CD4-positive, alpha-beta T cell treated with Interleukin-6 for 4 hours (primary cell): ENCODE data around the gene TSR1.

ENCODE experiments used
- DNase-seq: peaks from one replicate; pipeline ENCODE4 v3.0.0-alpha.2; 2020; ENCODE audit warnings: mixed read lengths

TSR1 gene

DNA sequence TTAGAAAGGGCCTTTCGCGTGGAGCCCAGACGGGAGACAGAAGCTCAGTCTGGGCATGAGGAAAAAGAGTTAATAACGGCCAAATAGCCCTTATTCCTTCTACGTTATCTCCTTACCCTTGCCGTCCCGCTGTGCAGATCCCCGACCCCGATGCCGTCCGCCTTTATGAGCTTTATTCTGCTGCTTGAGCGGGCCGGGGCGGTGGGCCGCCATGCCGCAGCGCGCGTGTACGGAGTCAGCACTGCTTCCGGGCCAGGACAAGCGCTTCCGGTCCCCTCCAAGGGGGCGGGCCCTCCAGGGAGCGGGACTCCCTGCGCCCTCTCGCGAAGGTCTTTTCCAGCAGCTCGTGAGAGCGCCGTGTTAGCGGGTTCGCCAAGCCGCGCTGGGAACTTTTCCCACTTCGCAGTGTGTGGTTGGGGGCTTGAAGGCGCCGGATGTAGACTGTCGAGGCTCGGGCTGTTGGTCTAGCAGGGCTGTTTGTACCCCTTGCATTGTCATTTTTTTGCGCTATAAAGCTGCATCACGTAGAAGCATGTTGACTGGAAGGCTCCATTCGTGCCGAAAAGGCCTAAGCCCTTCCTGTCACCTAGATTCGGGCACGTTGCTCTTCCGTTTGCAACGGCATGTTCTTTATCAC is at the start of gene TSR1:
Gene TSR1 (minus strand): TSS at position 243 of the 637 bp plus-strand sequence. CDS start 30 bp downstream, at position 213.
- DNase-seq, result peak; percentile 91

DNA sequence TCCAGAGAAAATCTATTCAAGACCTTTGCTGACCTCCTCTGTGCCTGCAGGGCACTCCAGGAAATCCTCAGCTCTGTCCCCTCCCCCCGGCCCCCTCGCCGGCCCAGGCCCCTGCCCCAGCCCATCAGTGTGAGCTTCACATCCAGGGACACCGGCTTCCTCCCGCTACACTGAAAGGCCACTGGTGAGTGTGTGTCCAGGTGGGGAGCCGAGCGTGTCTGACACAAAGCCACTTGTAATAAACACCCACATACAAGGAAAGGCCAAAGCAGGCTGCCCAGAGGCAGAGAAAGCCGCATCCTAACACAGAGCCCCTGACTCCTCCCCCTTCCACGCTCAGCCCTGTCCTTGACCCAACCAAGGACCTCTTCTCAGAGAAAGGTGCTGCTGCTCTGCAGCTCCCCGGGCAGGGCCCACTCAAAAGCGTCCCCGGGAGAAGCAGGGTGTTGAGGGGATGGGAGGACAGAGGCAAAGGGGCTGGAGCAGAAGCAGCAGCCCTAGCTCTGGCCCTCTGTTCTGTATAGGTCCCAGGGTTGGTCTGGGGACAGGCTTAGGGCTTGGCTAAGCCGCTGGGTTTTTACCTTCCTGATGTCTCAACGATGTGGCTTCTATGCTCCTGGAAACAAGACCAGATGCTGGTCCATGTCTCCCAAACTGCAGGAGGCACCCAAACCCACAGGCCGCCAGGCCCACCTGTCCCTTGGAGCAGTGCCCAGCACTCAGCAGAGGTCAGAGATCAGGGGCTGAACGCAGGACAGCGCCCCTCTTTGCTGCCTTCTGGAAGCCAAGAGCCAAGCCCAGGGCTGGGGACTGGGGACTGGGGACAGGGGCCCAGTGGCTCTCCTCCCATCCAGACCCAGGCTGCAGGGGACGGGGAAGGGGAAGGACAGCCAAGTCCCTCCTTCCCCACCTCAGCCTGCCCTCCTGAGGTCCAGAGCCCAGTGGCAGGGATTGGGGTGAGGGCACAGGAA is 49.3 kb upstream of the TSR1 start:
- no peak for DNase-seq

DNA sequence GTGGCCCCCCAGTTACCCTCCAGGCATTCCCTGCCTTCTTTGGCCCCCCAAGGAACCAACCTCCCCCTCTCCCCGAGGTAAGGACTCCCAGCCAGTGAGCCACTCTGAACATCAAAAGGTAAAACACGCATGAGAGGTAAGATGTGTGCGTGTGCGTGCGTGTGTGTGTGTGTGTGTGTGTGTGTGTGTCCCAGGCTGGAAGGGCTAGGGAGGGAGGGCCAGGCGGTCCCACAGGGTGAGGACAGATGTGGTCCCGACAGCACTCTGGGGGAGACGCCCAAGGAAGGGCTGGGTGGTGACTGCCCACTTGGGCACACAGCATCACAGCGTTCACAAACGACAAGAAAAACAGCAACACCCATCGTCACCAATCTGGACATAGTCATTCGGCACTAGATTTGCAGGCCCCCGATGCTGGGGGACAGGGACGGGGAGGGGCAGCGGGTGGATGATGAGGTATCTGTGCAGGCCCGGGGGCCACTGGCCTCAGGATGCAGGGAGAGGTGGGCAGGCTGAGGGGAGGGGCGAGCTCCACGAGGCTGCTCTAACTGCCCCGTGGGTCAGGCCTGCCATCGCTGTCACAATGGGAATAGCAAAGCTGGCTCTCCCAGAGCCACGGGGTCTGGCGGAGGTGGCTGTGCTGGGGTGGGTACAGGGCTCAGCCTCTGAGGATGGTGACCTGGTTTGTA is 48.3 kb upstream of the TSR1 start:
- no peak for DNase-seq

DNA sequence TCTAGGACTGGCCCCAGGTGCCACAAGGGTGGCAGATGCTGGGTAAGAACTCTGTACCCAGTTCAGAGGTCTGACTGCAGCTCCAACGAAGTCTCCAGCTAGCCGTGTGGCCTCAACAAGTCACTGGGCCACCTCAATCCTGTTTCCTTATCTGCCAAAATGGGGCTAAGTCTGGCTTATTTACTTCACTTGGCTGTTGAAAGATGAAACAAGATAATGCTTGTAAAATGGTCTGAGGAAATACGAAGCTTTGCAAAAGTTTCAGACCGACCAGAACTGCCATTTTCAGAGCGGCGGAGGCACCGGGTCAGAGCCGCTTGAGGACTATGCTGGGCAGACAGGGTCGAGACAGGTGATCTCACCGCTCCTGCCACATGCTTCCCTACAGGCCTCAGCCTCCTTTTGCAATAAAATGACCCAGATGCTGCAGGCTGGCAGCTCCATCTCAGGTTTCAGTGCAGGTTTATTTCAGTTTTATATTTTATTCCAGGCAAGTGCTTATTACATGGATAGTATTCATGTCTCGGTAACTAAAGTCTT is 47.4 kb upstream of the TSR1 start:
- no peak for DNase-seq

DNA sequence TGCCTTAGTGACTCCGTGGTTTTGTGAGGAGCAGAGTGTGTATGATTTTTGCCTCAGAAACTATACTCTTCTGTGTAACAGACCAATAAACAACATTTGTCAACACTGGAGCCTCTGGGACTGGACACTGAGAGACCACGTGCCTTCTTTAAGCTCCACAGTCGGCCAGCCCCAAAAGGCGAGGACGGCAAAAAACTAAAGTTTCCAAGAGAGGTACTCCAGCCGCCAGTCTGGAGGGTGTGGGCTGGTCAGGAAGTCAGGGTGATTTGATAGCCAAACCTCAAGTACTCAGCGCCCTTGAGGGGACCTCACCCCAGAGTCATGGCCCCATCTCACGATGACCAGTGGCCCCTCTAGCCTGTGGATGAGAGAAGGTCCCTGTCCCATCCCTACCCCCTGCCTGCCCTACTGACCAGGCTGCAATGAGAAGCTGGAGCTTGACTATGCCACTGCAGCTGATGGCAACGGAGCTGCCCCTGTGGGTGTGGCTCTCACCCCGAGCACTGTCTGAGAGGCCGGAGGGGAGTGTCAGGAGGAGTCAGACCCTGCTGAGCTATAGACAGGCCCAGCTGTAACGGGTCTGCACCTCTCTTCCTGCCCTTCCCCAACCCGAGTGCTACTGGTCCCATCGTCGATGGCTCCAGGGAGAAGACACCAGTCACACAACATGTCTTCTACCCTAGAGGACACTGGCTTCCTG is 44.8 kb upstream of the TSR1 start:
- no peak for DNase-seq

DNA sequence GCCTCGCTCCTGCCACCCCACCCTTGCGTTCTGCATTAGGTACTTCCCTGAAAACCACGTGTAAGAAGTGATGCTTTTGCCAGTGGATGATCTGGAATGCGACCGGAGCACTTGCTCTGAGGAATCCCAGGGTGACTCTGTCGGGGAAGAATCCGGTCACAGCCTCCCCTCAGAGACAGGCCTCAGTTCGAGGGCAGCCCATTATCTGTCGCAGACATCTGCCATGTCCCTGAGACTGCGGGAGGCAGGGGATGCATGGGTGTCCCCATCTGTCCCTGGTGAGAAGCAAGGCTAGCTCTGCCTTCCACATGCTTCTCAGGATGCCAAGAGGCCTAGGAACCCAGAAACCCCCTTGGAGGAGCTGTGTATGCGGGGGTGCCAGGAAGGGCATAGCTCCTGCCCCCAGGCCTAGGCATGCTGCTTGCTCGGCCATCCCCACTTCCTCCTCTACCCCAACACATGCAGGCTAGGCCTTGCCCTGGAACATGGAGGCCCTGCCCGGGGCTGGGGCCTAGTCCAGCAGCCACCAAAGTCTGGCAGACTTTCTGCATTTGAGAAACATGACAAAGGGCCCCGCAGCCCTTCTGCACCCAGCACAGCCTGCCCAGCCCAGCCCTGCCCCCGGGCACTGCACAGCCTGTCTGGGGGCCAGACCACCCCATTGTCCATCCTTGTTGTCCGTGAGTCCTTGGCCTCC is 44.1 kb upstream of the TSR1 start:
- no peak for DNase-seq

DNA sequence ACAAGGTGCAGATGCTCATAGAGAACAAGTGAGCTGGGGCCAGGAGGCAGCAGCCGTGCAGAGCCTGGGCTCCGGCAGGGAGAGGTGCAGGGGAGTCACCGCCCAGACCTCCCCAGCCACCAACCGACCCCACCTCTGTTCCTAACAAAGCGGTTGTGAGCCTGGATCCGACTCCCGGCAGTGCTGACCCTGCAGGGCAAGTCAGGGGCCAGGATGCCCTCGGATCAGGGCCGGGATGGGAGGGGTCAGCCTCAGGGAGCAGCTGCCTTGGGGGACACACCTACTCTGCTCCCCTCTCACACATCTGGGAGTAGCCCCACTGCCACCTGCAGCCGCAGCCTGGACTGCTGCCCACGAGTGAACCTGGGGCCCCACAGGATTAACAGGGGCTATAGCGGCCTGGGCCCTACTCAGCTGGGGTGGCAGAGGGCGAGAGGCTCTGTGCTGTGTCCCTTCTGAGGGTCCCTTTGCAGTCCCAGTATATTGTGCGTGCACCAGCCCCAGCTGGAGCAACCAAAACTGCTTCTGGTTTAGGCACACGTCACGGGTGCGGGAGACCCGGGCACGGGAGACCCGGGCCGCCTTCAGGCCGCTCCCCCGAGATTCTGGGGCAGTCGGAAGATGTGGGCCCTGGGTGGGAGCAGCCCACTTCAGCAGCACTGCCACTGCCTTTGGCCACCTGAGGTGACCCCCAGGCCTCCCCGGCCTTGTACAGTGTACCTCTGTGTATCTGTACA is 43.4 kb upstream of the TSR1 start:
- no peak for DNase-seq

DNA sequence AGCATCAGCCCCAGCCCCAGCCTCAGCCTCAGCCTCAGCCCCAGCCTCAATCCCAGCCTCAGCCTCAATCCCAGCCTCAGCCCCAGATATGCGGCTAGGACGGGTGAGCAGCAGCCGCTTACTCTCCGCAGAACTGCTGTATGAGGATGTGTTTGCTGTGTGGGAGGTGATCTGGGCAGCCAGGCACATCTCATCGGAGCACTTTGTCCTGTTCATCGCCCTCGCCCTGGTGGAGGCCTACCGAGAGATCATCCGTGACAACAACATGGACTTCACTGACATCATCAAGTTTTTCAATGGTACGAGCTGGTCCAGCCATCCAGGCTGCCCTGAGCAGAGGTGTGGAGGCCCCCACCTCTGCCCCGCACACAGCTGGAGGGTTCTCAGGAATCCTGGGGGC is 42.6 kb upstream of the TSR1 start:
- DNase-seq, result no peak

DNA sequence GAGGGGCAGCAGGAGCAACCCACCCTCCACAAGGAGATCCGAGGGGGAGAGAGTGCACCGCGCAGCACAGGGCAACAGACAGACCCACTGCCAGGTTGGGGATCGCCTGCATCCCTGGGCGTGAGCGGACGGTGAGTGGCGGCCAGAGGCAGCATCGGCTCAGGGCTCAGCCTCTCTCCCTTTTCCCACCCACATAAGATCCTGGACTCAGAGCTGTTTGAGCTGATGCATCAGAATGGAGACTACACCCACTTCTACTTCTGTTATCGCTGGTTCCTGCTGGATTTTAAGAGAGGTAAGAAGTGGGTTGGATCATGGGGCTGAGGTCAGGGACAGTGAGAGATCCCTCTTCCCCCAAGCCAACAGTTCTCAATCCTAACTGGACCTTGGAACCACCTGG is 41.4 kb upstream of the TSR1 start:
- DNase-seq, result no peak

DNA sequence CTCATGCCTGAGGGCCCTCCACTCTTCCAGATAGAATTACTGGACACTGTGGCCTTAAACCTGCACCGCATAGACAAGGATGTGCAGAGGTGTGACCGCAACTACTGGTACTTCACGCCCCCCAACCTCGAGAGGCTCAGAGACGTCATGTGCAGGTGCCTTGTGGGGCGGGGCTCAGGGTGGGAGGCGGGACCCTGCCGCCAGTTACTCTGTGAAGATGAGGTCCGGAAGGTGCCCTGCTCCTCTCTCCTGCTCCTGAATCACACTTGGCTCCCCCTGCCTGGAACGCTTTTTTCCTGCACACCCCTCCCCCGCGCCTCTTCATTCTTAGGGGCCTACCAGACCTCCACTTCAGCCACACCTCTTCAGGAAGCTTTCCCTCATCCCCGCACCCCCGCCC is 39.9 kb upstream of the TSR1 start:
- no peak for DNase-seq

DNA sequence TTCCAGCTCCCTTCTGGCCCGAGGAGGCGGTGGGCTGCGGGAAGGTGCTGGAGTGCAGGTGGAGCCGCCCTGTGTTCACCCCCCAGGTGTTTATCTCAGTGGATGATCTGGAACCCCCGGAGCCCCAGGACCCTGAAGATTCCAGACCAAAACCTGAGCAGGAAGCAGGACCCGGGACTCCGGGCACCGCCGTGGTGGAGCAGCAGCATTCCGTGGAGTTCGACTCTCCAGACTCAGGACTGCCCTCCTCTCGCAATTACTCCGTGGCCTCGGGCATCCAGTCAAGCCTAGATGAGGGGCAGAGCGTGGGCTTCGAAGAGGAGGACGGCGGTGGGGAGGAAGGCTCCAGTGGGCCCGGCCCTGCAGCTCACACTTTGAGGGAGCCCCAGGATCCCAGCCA is 39.1 kb upstream of the TSR1 start:
- no peak for DNase-seq

DNA sequence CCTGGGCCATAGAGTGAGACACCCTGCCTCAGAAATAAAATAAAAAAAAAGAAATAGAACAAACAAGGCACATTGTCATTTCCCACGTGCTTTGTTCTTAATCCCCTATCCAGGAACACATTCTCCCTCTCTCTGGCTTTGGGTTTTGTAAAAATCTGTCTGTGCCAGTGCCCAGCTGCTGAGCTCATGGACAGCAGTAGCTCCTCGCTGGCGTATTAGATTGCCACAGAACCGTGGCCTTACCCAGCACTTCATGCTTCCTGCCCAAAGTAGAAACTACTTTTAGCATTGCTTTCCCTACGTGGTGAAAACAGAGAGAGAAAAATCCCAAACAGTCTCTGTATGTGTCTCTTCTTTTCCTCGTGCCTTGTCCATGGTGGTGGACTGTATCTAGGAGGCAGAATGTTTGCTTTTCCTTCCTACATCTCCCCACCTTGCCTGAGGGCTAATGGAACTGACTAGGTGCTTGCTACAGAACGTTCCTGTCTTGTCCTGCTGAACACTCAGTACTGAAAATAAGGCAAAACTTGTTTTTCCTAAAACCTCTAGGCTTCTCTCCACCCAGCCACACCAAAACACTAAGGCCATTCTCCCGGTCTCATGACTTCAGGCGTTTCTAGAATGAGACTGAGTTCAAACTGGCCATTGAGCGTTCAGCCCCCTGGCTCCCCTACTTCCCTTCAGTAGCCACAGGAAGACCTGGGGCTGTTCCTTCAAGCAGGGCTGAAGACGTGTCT is 38.5 kb upstream of the TSR1 start:
- no peak for DNase-seq

DNA sequence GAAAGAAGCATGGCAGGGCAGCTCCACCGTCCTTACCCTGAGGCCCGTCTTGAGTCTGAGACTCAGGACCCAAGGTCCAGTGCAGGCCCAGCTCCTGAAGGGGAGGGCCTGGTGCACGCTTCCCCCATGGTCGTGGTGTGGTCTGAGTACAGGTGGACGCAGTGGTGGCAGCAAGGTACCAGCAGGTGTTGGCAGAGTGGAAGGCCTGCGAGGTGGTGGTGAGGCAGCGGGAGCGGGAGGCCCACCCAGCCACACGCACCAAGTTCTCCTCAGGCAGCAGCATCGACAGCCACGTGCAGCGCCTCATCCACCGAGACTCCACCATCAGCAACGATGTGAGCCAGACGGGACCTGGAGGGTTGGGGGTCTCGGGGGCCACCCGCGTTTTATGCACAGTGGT is 36.9 kb upstream of the TSR1 start:
- no peak for DNase-seq

DNA sequence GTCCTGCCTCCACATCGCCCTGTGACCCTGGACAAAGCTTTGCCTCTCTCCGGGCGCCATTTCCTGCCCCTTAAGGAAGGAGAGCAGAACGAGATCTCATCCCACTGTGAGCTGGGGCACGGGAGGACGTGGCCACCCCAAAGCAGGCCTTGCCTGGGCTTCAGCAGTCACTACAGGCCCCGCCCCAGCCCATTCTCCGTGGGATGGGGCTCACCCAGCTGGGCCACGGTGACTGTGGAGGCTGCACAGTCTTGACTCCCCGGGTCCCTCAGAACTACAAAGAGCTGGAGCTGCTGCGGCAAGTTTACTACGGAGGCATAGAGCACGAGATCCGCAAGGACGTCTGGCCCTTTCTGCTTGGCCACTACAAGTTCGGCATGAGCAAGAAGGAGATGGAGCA is 36.4 kb upstream of the TSR1 start:
- no peak for DNase-seq

DNA sequence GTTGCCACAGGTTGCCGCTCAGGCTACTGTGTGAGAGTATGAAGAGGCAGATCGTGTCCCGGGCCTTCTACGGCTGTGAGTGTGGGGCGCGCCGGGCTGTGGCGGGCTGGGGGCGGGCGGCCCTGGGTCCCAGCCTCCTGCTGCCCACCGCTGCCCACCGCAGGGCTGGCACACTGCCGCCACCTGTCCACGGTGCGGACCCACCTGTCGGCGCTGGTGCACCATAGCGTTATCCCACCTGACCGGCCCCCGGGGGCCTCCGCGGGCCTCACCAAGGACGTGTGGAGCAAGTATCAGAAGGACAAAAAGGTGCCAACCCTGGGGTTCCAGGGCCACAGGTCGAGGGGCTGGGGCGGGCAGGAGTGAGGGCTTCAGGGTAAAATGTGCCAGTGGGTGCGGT is 35.9 kb upstream of the TSR1 start:
- DNase-seq, result no peak

DNA sequence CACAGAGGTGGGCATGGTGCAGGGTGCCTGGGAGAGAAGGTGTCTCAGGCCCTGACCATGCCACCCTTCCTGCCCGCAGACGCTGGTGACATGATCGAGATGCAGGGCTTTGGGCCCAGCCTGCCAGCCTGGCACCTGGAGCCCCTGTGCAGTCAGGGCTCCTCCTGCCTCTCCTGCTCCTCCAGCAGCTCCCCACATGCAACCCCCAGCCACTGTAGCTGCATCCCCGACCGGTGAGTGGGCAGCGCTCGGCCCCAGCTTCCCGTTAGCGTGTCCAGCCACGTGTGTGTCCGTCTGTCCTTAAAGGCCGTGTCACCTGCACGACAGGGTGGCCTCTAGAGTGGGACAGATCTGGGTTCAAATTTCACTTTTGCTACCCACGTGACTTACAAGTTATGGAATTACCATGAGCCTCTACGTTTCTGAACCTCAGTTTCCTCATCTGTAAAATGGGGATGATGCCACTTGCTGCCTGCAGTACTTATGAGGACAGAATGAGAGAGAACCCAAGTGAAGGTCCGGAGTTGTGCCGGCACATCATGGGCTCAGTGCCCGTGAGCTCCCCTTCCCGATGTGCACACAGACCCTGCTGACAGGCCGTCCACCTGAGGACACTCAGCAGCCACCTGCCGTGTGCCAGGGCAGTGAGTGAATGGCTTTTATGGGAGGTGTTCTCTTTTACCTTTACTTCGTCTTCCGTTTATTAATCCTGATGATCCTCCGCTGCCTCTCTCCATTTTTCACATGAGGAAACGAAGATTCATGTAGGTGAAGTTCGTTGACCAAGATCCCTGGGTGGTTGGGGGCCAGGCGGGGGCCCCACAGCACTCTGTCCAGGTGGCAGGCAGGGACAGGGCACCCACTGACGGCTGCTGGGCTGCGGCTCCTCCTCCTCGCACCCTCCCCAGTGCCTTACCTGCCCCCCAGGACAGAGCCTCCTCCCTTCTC is 35.2 kb upstream of the TSR1 start:
- DNase-seq, result no peak

DNA sequence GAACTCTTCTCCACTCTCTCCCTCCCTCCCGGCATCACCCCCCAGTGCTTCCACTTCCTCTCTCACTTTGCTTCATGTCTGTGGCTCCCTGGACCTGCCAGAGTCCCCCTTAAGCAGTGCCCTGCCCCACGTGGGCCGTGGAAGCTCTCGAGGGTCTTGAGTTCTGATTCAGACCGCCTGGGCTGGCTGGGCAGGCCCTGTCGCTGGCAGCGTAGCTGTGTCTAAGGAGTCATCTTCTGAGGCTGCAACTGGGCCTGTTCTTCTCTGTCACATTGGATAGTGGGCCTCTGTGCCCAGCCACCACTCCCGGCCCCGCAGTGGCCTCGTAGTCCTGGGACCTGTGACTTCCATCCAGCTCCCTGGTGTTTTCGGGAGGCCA is 33.9 kb upstream of the TSR1 start:
- DNase-seq, result no peak

DNA sequence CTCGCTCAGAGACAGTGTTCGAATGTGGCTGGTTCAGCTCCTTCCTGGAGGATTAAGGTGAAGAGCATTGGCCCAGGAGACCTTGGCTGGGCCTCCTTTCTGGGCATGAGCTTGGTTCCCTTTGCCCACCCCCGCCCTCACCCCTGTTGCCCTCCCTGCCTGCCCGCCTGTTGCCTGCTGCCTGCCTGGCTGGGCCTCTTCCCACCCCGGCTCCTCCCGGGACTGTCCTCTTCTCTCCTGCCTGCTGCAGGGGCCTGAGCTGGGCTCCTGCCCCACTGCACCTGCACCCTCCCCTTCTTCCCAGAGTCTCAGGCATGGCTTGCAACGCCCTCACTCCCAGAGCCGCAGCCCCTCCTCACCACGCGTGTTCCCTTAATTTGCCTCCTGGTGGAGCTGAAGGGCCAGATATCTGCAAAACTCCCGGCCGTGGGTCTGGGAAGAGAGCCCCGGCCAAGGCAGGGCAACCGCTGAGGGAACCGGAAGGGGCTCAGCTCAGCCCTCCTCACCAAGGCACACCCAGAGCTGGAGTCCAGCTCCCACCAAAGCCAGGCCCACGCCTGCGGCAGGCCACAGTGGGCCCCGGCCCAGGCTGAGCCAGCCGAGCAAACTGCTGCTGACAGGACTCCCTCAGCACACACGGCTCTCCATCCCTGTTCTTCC is 33.4 kb upstream of the TSR1 start:
- no peak for DNase-seq

DNA sequence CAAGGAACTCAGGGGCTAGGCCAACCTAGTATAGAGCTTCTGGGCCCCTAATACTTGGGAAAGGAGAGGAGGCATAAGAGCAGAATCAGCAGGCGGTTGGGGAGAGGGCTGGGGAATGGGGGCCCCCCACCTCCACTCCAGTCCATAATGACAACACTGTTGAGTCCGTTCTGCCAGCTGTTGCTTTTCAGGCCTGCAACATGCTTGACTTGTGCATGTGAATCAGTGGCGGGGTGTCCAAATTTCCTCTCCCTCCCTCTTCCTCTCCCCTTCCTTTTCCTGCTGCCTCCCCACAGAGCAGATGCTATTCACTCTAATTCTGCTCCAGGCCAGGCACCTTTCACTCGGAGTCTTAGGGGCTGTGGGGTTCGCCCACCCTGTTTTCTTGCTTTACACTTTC is 32.8 kb upstream of the TSR1 start:
- no peak for DNase-seq
